HK-2 (cell line): ENCODE measurements around the gene PNPLA7.
"Not testable (repeated sequence)": the region's sequence is repeated elsewhere in the genome, so short reads cannot be mapped to it uniquely, and the experiment has no call there.

Experiments used
- DNase-seq: peaks from one replicate; pipeline ENCODE4 v3.0.0-alpha.2; 2018; ENCODE audit not compliant: unreplicated experiment

Gene PNPLA7

GRCh38 chr9:137543237-137543963, 6.8 kb downstream of the PNPLA7 start:
- DNase-seq = no peak

GRCh38 chr9:137542486-137542885, 7.7 kb downstream of the PNPLA7 start:
- no peak for DNase-seq

DNA sequence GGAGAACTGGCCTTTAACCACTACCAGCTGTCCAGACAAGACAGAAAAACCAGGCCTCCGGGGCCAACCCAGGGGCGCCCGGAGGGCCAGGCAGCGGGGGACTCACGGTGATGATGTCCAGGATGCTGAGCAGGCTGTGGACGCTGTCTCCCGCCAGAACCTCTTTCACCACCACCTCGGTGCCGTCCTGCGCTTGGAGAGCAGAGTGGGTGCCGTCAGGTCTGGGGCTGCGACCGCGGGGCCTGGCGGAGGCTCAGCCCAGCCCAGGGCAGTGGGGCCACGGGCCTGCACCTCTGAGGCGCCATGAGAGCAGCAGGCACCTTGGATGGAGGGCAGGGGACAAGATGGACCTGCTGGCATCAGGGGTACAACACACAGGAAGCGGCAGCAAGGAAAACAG, 9.7 kb downstream of the PNPLA7 start:
- no peak for DNase-seq

- no peak for DNase-seq
Measured at GRCh38 chr9:137538058-137538457, 12.1 kb downstream of the PNPLA7 start.

- not testable (repeated sequence) for DNase-seq
Measured at GRCh38 chr9:137536594-137537131, 13.5 kb downstream of the PNPLA7 start.

- DNase-seq = no peak
Measured at GRCh38 chr9:137535120-137535428, 15.1 kb downstream of the PNPLA7 start.

DNA sequence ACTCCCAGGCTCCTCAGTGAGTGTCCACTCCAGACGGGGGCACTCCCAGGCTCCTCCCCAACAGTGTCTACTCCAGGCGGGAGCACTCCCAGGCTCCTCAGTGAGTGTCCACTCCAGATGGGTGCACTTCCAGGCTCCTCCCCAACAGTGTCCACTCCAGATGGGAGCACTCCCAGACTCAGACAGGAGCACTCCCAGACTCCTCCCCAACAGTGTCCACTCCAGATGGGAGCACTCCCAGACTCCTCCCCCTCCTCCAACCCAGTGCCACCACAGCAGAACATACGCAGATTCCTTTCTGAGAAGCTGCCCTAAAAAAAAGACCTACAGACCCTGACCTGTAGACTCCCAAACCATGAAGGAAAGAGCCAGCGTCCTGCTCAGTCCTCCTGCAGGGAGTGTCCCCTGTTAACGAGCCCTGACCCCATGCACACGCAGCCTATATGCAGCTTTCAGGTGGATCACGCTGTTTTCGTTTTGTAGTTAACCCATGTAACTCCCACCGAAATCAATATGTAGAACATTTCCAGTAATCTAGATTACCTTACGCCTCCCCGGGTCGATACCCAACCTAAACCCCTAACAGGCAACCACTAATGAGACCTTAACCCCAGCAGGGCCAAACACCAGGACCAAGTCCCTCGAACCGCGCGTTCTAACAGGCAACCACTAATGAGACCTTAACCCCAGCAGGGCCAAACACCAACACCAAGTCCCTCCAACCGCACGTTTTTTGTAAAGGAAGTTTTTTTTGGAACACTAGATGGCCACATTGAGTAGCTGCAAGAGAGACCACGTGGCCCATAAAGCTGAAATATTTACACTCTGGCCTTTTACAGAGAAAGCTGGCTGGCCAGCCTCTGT, 15.7 kb downstream of the PNPLA7 start:
- DNase-seq = peak; percentile 22

- not testable (repeated sequence) for DNase-seq
Measured at GRCh38 chr9:137532891-137533468, 17.2 kb downstream of the PNPLA7 start.

- DNase-seq = no peak
Measured at GRCh38 chr9:137531099-137531765, 19.0 kb downstream of the PNPLA7 start.

GRCh38 chr9:137530331-137530730, 19.9 kb downstream of the PNPLA7 start:
- no peak for DNase-seq

DNA sequence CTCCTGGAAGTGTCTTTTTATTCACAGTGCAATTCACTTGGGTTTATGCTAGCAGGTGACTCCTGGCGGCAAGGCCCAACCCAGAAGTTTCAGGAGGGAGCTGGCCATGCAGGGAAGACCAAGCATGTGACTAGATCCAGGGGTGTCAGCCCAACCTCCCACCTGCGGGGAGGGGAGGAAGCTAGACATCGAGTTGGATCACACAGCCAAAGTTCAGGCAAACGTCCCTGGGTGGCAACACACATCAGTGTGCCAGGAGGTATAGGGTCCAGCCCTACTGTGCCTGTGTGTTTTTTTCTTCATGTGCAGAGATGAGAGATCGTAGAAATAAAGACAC, 25.3 kb downstream of the PNPLA7 start:
- no peak for DNase-seq

DNA sequence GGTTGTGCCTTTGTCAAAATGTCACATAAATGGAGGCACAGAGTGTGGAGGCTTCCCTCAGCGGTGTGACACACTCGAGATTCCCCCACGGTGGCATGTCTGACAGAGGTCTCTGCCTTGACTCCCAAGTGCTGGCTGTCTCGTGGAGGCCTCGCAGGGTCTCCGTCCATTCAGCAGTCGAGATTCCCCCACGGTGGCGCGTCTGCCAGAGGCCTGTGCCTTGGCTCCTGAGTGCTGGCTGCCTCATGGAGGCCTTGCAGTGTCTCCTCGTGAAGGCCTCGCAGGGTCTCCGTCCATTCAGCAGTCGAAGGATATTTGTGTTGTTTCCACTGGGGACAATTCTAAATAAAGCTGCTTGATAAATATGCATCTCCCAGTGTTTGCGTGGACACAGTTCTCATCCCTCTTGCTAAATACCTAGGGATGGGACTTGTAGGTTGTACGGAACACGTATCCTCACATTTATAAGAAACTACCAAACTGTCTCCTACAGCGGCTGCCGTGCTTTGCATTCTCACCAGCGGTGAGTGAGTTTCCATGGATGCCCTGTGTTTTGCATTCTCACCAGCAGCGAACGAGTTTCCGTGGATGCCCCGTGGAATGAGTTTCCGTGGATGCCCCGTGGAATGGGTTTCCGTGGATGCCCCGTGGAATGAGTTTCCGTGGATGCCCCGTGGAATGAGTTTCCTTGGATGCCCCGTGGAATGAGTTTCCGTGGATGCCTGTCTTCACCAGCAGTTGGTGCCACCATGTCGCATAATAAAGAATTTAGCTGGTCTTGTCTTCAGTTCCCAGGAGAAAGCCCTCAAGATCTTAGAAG, 25.8 kb downstream of the PNPLA7 start:
- no peak for DNase-seq

DNA sequence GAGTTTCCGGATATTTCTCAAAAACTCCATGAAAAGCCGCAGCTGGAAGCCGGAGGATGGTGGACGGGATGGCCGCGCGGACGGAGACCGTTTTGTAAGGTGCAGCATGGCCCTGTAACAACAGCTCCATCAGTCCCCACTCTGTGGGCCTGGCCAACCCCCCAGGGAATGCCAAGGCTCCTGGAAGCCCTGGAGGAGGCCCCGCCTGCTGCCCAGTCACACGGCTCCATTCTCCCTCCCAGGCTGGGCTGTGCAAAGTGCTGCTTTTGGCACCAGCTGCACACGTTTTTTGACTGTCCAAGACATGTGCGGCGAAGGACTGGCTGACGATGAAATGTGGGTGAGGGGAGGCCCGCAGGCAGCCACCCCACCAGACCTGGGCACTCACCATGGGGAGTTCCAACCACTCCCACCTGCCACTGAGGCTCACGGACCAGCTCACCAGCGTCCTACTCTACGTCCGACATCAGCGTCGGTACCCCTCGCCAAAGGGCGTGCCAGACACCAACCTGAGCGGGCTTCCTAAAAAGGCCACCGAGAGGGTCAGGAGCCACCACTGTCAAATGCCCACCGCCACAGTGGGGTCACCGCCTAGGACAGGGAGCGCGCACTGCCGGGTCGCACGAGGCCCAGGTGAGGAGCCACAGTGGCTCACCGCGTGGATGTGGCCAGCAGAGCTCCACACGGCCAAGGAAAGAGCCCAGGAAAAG, 27.3 kb downstream of the PNPLA7 start:
- DNase-seq = no peak

DNA sequence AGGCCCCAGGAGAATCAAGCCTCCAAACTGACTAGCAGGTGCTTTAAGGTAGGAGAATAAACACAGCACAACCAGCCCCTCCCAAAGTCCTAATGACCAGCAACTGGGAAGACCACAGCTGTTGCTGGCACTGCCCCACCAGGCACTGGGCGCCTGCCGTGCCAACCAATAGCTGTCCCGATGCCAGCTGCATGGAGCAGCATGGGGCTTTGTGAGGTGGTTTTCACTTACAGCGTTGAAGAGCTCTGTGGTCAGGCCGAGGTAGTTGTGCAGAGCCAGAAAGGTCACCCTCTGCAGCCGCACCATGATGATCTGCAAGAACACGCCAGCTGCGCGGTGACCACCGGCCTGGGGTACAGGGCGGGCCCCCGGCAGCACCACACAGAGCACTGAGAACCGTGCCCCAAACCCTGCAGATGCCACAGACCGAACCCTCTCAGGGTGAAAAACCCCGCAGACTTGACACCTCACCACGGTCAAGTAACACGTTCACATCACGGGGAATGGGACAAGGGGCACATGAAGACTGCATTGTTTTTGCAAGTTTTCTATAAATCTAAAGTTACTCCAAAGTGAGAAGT, 28.7 kb downstream of the PNPLA7 start:
- DNase-seq = no peak

GRCh38 chr9:137520614-137521404, 29.4 kb downstream of the PNPLA7 start:
- DNase-seq = no peak

GRCh38 chr9:137519553-137519952, 30.6 kb downstream of the PNPLA7 start:
- no peak for DNase-seq

DNA sequence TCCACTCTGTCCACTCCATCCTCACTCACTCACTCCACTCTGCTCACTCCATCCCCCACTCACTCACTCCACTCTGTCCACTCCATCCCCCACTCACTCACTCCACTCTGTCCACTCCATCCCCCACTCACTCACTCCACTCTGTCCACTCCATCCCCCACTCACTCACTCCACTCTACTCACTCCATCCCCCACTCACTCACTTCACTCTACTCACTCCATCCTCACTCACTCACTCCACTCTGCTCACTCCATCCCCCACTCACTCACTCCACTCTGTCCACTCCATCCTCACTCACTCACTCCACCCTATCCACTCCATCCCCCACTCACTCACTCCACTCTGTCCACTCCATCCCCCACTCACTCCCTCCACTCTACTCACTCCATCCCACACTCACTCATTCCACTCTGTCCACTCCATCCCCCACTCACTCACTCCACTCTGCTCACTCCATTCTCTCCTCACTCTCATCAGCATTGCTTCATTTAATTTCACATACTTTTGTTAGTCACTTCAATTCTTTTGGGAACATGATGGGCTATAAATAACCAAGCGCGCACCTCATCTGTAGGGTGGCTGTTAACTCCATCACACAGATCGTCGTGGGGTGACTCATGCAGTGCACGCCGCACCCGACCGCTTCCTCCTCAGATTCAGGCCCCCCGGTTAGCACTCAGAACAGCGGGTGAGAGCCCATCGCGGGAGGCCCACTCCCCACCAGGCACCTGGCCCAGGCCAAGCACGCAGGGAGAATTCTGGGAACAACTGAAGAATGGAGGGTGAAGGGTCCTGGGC, 31.3 kb downstream of the PNPLA7 start:
- DNase-seq = not testable (repeated sequence)

- no peak for DNase-seq
Measured at GRCh38 chr9:137516144-137516917, 33.9 kb downstream of the PNPLA7 start.
